ENCODE data around the gene CFAP74. TPM values are rescaled to one million over a fixed set of nuclear protein-coding genes. Genes with fewer than 3 reads are reported as not detected.

Gene CFAP74
- total and polyA plus RNA-seq, 2 of the 13 experiments (the other 11 are each of a cell fraction or from before 2014, with no cell fraction given) = 0.27 to 0.62 TPM

- TF ChIP-seq HNRNPK (IDR thresholded peaks at IDR 0.05; ENCODE audit: low read depth, low read length, poor library complexity, severe bottlenecking) (no peak), ZNF780A (CRISPR knock-in tag; IDR thresholded peaks at IDR 0.05) (no peak), ZNF251 (CRISPR knock-in tag; IDR thresholded peaks at IDR 0.05) (no peak), HOXA3 (CRISPR knock-in tag; IDR thresholded peaks at IDR 0.05) (peak; percentile 89), TOPORS (CRISPR knock-in tag; IDR thresholded peaks at IDR 0.05) (no peak; the same call in 1 of the 2 replicates), HHEX (CRISPR knock-in tag; IDR thresholded peaks at IDR 0.05) (no peak), HDAC2 (CRISPR knock-in tag; IDR thresholded peaks at IDR 0.05) (peak; percentile 98), SP4 (CRISPR knock-in tag; IDR thresholded peaks at IDR 0.05) (peak; percentile 30), ESRRA (CRISPR knock-in tag; IDR thresholded peaks at IDR 0.05; ENCODE audit: low read depth) (peak; percentile 76), MTF2 (CRISPR knock-in tag; IDR thresholded peaks at IDR 0.05; ENCODE audit: borderline replicate concordance) (no peak), ZBTB38 (CRISPR knock-in tag; IDR thresholded peaks at IDR 0.05) (peak; percentile 78; the same call in 1 of the 2 replicates), PHF21A (CRISPR knock-in tag; IDR thresholded peaks at IDR 0.05) (peak; percentile 100), ZNF652 (CRISPR knock-in tag; IDR thresholded peaks at IDR 0.05; ENCODE audit: borderline replicate concordance, low read depth) (no peak), FOXA3 (CRISPR knock-in tag; IDR thresholded peaks at IDR 0.05) (peak; percentile 61; the same call in 1 of the 2 replicates), CHCHD3 (CRISPR knock-in tag; IDR thresholded peaks at IDR 0.05) (no peak), FOXC1 (CRISPR knock-in tag; IDR thresholded peaks at IDR 0.05; ENCODE audit: borderline replicate concordance) (0 out of 2 replicates have a peak, but pooled peaks have one; percentile 52), ZFP90 (CRISPR knock-in tag; IDR thresholded peaks at IDR 0.05; ENCODE audit: borderline replicate concordance) (peak; percentile 73; the same call in 1 of the 2 replicates), DPF2 (CRISPR knock-in tag; IDR thresholded peaks at IDR 0.05; ENCODE audit: borderline replicate concordance, low read depth) (peak; percentile 89), ZNF431 (CRISPR knock-in tag; IDR thresholded peaks at IDR 0.05; ENCODE audit: borderline replicate concordance, low read depth) (no peak), GATAD2A (CRISPR knock-in tag; IDR thresholded peaks at IDR 0.05) (peak; percentile 87)
- TF ChIP-seq, protein P1, sequence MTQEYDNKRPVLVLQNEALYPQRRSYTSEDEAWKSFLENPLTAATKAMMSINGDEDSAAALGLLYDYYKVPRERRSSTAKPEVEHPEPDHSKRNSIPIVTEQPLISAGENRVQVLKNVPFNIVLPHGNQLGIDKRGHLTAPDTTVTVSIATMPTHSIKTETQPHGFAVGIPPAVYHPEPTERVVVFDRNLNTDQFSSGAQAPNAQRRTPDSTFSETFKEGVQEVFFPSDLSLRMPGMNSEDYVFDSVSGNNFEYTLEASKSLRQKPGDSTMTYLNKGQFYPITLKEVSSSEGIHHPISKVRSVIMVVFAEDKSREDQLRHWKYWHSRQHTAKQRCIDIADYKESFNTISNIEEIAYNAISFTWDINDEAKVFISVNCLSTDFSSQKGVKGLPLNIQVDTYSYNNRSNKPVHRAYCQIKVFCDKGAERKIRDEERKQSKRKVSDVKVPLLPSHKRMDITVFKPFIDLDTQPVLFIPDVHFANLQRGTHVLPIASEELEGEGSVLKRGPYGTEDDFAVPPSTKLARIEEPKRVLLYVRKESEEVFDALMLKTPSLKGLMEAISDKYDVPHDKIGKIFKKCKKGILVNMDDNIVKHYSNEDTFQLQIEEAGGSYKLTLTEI (CRISPR knock-in tag; conservative IDR thresholded peaks at IDR 0.05) = no peak
- TF ChIP-seq, protein P2, sequence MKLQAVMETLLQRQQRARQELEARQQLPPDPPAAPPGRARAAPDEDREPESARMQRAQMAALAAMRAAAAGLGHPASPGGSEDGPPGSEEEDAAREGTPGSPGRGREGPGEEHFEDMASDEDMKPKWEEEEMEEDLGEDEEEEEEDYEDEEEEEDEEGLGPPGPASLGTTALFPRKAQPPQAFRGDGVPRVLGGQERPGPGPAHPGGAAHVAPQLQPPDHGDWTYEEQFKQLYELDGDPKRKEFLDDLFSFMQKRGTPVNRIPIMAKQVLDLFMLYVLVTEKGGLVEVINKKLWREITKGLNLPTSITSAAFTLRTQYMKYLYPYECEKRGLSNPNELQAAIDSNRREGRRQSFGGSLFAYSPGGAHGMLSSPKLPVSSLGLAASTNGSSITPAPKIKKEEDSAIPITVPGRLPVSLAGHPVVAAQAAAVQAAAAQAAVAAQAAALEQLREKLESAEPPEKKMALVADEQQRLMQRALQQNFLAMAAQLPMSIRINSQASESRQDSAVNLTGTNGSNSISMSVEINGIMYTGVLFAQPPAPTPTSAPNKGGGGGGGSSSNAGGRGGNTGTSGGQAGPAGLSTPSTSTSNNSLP (IDR thresholded peaks at IDR 0.05; ENCODE audit: low read depth, low read length) = no peak
- TF ChIP-seq, protein P3, sequence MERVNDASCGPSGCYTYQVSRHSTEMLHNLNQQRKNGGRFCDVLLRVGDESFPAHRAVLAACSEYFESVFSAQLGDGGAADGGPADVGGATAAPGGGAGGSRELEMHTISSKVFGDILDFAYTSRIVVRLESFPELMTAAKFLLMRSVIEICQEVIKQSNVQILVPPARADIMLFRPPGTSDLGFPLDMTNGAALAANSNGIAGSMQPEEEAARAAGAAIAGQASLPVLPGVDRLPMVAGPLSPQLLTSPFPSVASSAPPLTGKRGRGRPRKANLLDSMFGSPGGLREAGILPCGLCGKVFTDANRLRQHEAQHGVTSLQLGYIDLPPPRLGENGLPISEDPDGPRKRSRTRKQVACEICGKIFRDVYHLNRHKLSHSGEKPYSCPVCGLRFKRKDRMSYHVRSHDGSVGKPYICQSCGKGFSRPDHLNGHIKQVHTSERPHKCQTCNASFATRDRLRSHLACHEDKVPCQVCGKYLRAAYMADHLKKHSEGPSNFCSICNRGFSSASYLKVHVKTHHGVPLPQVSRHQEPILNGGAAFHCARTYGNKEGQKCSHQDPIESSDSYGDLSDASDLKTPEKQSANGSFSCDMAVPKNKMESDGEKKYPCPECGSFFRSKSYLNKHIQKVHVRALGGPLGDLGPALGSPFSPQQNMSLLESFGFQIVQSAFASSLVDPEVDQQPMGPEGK (CRISPR knock-in tag; IDR thresholded peaks at IDR 0.05) = peak; percentile 92
- TF ChIP-seq, protein P4, sequence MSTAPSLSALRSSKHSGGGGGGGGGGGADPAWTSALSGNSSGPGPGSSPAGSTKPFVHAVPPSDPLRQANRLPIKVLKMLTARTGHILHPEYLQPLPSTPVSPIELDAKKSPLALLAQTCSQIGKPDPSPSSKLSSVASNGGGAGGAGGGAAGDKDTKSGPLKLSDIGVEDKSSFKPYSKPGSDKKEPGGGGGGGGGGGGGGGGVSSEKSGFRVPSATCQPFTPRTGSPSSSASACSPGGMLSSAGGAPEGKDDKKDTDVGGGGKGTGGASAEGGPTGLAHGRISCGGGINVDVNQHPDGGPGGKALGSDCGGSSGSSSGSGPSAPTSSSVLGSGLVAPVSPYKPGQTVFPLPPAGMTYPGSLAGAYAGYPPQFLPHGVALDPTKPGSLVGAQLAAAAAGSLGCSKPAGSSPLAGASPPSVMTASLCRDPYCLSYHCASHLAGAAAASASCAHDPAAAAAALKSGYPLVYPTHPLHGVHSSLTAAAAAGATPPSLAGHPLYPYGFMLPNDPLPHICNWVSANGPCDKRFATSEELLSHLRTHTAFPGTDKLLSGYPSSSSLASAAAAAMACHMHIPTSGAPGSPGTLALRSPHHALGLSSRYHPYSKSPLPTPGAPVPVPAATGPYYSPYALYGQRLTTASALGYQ (CRISPR knock-in tag; IDR thresholded peaks at IDR 0.05) = peak; percentile 26; the same call in 1 of the 2 replicates
Measured at GRCh38 chr1:1941211-1941841, 62.3 kb downstream of the CFAP74 start (continued).

Data from HepG2 (cell line).